ENCODE results near the gene GLUL.
"Not testable (repeated sequence)": the region's sequence is repeated elsewhere in the genome, so short reads cannot be mapped to it uniquely, and the experiment has no call there.

The GLUL gene

DNA sequence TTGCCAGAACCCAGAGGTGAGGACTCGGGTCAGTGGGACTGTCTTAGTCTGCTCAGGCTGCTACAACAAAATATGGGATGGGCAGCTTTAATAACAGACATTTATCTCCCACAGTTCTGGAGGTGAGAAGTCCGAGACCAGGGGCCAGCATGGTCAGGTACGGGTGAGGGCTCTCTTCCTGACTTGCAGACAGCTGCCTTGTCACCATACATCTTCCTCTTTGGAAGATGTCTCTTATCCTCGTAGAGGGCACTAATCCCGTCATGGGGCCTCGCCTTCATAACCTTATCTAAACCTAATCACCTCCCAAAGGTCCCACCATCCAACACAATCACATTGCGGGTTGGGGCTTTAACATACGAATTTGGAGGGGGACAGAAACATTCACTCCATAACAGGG lies 51.9 kb downstream of the GLUL start:
- H3K27ac ChIP-seq, result no peak overlapping the region
- no peaks in the 10 kb centered on the region for H4K20me1 ChIP-seq (ENCODE audit: insufficient read depth)
- no peak overlapping the region for H3K9ac ChIP-seq
- no peak overlapping the region for H3K4me3 ChIP-seq (IDR thresholded peaks at IDR 0.05; ENCODE audit: insufficient read depth, low read depth, low read length)
- no peak overlapping the region for H3K4me2 ChIP-seq
- TF ChIP-seq, protein P1, sequence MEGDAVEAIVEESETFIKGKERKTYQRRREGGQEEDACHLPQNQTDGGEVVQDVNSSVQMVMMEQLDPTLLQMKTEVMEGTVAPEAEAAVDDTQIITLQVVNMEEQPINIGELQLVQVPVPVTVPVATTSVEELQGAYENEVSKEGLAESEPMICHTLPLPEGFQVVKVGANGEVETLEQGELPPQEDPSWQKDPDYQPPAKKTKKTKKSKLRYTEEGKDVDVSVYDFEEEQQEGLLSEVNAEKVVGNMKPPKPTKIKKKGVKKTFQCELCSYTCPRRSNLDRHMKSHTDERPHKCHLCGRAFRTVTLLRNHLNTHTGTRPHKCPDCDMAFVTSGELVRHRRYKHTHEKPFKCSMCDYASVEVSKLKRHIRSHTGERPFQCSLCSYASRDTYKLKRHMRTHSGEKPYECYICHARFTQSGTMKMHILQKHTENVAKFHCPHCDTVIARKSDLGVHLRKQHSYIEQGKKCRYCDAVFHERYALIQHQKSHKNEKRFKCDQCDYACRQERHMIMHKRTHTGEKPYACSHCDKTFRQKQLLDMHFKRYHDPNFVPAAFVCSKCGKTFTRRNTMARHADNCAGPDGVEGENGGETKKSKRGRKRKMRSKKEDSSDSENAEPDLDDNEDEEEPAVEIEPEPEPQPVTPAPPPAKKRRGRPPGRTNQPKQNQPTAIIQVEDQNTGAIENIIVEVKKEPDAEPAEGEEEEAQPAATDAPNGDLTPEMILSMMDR (conservative IDR thresholded peaks at IDR 0.05; ENCODE audit: low read depth, low read length), result no peak
- H2AFZ ChIP-seq (ENCODE audit: low read depth), result no peak overlapping the region
- H3K27me3 ChIP-seq (ENCODE audit: insufficient read depth, low read depth), result no peaks in the 10 kb centered on the region
- no peaks in the 10 kb centered on the region for H3K79me2 ChIP-seq (ENCODE audit: insufficient read depth, low read depth)
- H3K4me1 ChIP-seq (ENCODE audit: low read depth, poor library complexity, severe bottlenecking), result no peaks in the 10 kb centered on the region
- H3K36me3 ChIP-seq (ENCODE audit: insufficient read depth), result no peaks in the 10 kb centered on the region

DNA sequence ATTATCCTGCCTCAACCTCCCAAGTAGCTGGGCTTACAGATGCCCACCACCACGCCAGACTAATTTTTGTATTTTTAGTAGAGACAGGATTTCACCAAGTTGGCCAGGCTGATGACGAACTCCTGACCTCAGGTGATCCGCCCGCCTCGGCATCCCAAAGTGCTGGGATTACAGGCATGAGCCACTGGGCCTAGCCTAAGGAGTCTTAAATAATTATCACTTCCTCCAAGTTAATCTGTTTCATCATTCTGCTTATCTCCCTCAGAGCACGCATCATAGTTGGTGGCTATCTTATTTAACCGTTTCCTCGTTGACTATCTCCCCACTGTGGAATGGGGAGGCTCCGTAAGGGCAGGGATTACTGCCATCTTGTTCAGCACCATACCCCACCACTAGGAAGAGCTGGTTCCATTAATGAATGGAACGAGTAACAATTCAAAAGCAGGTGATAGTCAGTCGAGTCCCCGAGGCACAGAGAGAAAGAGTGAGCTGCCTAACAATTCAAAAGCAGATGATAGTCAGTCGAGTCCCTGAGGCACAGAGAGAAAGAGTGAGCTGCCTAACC lies 52.7 kb downstream of the GLUL start:
- TF ChIP-seq, protein P1 (conservative IDR thresholded peaks at IDR 0.05; ENCODE audit: low read depth, low read length), result no peak
- H3K36me3 ChIP-seq (ENCODE audit: insufficient read depth), result no peaks in the 10 kb centered on the region
- H3K4me2 ChIP-seq, result no peak overlapping the region
- H2AFZ ChIP-seq (ENCODE audit: low read depth), result no peak overlapping the region
- no peaks in the 10 kb centered on the region for H3K27me3 ChIP-seq (ENCODE audit: insufficient read depth, low read depth)
- no peaks in the 10 kb centered on the region for H4K20me1 ChIP-seq (ENCODE audit: insufficient read depth)
- H3K9ac ChIP-seq, result no peak overlapping the region
- H3K4me3 ChIP-seq (IDR thresholded peaks at IDR 0.05; ENCODE audit: insufficient read depth, low read depth, low read length), result no peak overlapping the region
- no peaks in the 10 kb centered on the region for H3K79me2 ChIP-seq (ENCODE audit: insufficient read depth, low read depth)
- no peak overlapping the region for H3K27ac ChIP-seq
- no peaks in the 10 kb centered on the region for H3K4me1 ChIP-seq (ENCODE audit: low read depth, poor library complexity, severe bottlenecking)

DNA sequence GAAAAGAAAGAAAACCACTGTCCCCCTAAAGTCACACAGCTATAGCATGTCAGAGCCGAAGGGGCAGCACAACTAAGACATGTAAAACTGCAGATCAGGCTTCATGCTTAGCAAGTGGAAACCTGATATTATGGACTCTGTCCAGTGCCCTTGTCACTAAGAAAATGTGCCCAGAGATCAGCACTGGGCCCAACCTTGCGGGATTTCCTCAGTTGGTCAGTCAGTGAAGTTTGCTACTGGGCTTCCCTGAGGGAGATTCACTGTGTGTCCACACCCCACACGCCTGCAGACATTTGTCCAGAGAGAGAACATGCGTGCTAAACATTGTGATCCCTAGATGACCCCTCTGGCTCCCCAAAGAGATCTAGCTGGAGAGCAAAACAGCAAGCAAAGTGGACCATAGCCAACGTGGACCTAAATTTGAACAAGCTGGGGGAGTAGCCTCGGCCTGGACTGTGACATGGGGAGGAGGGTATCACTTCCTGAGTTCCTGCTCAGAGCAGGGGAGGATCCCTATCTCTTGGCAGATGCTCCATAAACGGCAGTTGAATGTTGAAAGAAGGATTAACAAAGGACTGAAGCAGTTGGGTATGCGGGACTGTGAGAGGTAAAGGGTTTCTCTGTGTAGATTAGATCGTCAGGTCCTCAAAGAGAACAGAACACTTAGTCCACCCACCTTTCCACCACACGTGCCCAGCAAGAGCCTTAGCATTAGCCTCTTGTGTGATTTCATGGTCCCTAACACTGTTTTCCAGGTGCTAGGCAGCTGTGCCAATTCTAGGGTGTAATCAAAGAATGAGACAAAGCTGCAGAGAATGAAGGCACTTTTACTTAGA lies 53.6 kb downstream of the GLUL start:
- TF ChIP-seq, protein P1 (conservative IDR thresholded peaks at IDR 0.05; ENCODE audit: low read depth, low read length), result no peak
- no peaks in the 10 kb centered on the region for H4K20me1 ChIP-seq (ENCODE audit: insufficient read depth)
- H3K4me1 ChIP-seq (ENCODE audit: low read depth, poor library complexity, severe bottlenecking), result no peaks in the 10 kb centered on the region
- no peak overlapping the region for H3K4me2 ChIP-seq
- H3K79me2 ChIP-seq (ENCODE audit: insufficient read depth, low read depth), result no peaks in the 10 kb centered on the region
- no peaks in the 10 kb centered on the region for H3K27me3 ChIP-seq (ENCODE audit: insufficient read depth, low read depth)
- no peak overlapping the region for H3K9ac ChIP-seq
- no peak overlapping the region for H3K27ac ChIP-seq
- no peak overlapping the region for H3K4me3 ChIP-seq (IDR thresholded peaks at IDR 0.05; ENCODE audit: insufficient read depth, low read depth, low read length)
- H3K36me3 ChIP-seq (ENCODE audit: insufficient read depth), result no peaks in the 10 kb centered on the region
- H2AFZ ChIP-seq (ENCODE audit: low read depth), result no peak overlapping the region

DNA sequence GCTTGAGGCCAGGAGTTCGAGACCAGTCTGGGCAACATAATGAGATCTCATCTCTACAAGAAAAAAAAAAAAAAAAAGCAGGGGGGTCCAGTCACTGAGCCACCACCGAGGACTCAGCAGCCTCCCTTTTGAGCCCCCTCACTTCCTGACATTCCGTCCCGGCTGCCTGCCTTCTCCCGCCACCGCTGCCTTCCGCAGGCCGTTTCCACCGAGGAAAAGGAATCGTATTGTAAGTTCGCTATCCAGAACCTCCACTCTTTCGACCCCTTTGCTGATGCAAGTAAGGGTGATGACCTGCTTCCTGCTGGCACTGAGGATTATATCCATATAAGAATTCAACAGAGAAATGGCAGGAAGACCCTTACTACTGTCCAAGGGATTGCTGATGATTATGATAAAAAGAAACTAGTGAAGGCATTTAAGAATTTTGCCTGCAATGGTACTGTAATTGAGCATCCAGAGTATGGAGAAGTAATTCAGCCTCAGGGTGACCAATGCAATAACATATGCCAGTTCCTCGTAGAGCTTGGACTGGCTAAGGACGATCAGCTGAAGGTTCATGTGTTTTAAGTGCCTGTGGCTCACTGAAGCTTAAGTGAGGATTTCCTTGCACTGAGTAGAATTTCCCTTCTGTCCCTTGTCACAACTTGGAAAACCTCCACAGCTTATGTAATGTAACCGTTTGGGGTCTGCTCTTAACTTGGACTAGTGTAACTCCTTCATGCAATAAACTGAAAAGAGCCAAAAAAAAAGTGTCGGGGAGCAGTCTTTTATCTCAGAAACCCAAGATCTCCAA lies 55.6 kb downstream of the GLUL start:
- H3K27ac ChIP-seq, result no peak overlapping the region
- H3K36me3 ChIP-seq (ENCODE audit: insufficient read depth), result no peaks in the 10 kb centered on the region
- no peak overlapping the region for H3K9ac ChIP-seq
- no peak overlapping the region for H3K4me3 ChIP-seq (IDR thresholded peaks at IDR 0.05; ENCODE audit: insufficient read depth, low read depth, low read length)
- no peak overlapping the region for H3K4me2 ChIP-seq
- H4K20me1 ChIP-seq (ENCODE audit: insufficient read depth), result no peaks in the 10 kb centered on the region
- no peaks in the 10 kb centered on the region for H3K27me3 ChIP-seq (ENCODE audit: insufficient read depth, low read depth)
- H3K79me2 ChIP-seq (ENCODE audit: insufficient read depth, low read depth), result no peaks in the 10 kb centered on the region
- TF ChIP-seq, protein P1 (conservative IDR thresholded peaks at IDR 0.05; ENCODE audit: low read depth, low read length), result no peak
- H2AFZ ChIP-seq (ENCODE audit: low read depth), result no peak overlapping the region
- no peaks in the 10 kb centered on the region for H3K4me1 ChIP-seq (ENCODE audit: low read depth, poor library complexity, severe bottlenecking)

DNA sequence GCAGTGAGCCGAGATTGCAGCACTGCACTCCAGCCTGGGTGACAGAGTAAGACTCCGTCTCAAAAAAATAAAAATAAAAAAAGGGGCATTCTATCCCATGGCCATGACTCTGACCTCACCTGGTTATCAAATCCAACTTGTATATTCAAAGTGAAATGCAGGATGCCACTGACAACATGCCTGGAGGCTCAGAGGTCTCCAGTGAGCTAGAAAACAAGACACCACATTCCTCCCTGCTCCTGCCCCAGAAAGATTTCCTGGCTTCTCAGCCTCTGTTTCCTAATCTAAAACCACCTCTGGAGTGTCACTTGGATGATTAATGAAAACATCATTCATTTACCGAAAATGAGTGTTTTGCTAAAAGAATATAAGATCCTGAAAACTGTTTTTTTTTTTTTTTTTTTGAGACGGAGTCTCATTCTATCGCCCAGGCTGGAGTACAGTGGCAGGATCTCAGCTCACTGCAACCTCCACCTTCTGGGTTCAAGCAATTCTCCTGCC lies 58.5 kb downstream of the GLUL start:
- H3K79me2 ChIP-seq (ENCODE audit: insufficient read depth, low read depth); H3K4me2 ChIP-seq; H3K4me3 ChIP-seq (IDR thresholded peaks at IDR 0.05; ENCODE audit: insufficient read depth, low read depth, low read length); H3K4me1 ChIP-seq (ENCODE audit: low read depth, poor library complexity, severe bottlenecking); H3K36me3 ChIP-seq (ENCODE audit: insufficient read depth); H2AFZ ChIP-seq (ENCODE audit: low read depth); H3K27ac ChIP-seq; H3K27me3 ChIP-seq (ENCODE audit: insufficient read depth, low read depth); H3K9ac ChIP-seq; H4K20me1 ChIP-seq (ENCODE audit: insufficient read depth): not testable (repeated sequence)
